NCI-H1417 (cell line): ENCODE data around the gene UAP1L1.
"Not testable (repeated sequence)": the region's sequence is repeated elsewhere in the genome, so short reads cannot be mapped to it uniquely, and the experiment has no call there.

Experiments
- DNase-seq, 3 experiments: peaks; one replicate each; lab custom pipeline; 2025; lab: John Stamatoyannopoulos, UW

The UAP1L1 gene

GRCh38 chr9:137114220-137114612 lies 36.9 kb downstream of the UAP1L1 start:
- DNase-seq, result peak in 2 of 3 experiments; percentile 80 to 85

GRCh38 chr9:137114613-137115393 lies 37.5 kb downstream of the UAP1L1 start, which contains the start of gene DPP7:
TSS of gene DPP7 (minus strand) at chr9:137114733. CDS start at chr9:137114713, 20 bp downstream.
- peak; percentile 39 to 91 (median 80) for DNase-seq

- DNase-seq, result no peak
These were observed 38.2 kb downstream of the UAP1L1 start for GRCh38 chr9:137115394-137116026.

- DNase-seq, result no peak
These were observed 38.8 kb downstream of the UAP1L1 start for GRCh38 chr9:137116027-137116507.

GRCh38 chr9:137116728-137117127 lies 39.4 kb downstream of the UAP1L1 start:
- no peak for DNase-seq

DNA sequence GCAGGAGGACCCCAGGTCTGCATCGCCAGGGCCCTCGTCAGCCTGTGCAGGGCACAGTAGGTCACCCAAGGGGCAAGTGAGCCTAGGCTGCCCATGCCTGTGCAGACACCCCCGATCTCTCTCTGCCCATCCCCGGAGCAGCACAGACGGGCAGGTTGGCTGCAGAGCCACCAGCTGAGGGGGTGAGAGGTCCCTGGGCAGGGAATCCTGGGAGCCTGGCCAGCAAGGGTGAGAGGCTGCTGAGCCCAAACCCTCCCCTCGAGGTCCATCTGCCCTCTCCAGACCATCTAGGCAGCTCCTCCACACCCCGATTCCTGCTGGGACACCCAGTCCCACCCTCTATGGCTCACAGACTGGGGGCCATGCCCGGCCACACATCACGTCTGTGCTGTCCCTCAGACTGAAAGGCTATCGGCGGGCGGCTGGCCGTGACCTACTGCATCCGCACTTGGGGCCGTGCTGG lies 40.0 kb downstream of the UAP1L1 start:
- DNase-seq, result no peak

GRCh38 chr9:137118092-137118603 lies 40.8 kb downstream of the UAP1L1 start:
- not testable (repeated sequence) for DNase-seq

- DNase-seq, result not testable (repeated sequence)
These were observed 44.8 kb downstream of the UAP1L1 start for GRCh38 chr9:137121927-137122795.

GRCh38 chr9:137122796-137123467 lies 45.6 kb downstream of the UAP1L1 start:
- DNase-seq, result not testable (repeated sequence)

DNA sequence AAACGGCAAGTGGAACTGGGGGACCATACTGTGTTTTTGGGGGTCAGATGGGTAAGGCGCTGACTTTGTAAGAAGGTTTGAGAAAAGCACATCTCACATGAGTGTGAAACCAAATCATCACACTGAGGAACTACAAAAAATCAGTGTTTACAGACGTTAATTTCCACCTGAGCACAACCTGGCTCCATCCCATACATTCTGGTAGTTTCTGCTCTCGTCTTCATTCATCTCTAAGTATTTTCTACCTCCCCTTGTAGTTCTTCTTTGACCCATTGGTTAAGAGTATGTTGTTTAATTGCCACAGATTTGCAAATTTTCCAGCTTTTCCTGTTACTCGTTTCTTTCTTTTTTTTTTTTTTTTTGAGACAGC lies 46.1 kb downstream of the UAP1L1 start:
- DNase-seq, result no peak

DNA sequence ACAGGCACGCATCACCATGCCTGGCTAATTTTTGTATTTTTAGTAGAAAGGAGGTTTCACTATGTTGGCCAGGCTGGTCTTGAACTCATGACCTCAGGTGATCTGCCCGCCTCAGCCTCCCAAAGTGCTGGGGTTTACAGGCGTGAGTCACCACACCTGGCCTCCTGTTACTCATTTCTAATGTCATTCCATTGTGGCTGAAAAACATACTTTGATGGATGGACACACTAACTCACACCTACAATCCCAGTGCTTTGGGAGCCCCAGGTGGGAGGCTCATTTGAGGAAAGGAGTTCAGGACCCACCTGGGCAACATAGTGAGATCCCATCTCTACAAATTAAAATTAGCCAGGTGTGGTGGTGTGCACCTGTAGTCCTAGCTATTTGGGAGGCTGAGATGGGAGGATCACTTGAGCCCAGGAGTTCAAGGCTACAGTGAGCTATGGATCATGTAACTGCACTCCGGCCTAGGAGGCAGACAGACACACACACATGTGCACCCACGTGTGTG lies 46.7 kb downstream of the UAP1L1 start:
- not testable (repeated sequence) for DNase-seq

DNA sequence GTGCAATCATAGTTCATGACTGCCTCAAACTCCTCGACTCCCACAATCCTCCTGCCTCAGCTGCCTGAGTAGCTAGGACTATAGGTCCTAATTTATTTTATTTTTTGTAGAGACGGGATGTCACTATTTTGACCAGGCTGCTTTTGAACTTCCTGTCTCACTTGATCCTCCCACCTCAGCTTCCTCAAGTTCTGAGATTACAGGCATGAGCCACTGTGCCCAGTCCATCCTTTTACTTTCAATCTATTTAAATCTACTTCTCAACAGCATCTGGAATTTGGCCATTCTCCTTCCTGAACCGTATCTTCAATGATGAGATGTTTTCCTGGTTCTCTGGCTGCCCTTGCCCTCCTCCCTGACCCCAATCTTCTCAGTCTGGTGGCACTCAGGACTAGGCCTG lies 49.5 kb downstream of the UAP1L1 start:
- no peak for DNase-seq

GRCh38 chr9:137127301-137128157 lies 50.2 kb downstream of the UAP1L1 start:
- DNase-seq, result no peak

DNA sequence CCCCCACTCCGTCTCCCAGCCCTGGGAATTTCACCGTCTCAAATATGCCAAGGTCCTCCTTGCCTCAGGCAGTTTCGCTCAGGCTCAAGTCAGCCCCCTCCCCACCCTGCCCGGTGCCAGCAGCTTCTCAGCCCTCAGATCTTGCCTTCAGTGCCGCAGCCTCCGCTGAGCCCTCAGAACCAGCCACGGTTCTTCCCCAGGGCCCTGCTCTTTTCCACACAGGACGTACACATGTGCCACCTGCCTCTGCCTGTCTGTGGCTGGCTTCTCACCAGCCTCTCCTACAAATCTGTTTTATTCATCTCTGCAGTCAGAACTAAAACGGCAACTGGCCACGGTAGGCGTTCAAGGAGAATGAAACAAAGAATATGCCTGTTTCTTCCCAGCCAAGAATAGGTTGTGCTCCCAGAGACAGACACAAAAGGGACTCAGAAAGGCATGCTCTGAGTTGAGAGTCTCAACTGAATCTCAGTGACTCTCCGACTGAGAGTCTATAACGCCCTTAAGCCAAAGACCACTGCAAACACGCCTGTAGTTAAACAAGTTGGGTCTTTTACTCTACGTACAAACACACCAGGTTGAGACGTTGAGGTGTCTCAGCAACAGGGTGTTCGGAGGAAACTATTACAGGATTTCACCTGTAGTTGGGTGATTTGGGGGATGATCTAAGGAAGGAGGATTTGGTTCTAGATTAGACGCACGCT lies 51.0 kb downstream of the UAP1L1 start:
- no peak for DNase-seq

DNA sequence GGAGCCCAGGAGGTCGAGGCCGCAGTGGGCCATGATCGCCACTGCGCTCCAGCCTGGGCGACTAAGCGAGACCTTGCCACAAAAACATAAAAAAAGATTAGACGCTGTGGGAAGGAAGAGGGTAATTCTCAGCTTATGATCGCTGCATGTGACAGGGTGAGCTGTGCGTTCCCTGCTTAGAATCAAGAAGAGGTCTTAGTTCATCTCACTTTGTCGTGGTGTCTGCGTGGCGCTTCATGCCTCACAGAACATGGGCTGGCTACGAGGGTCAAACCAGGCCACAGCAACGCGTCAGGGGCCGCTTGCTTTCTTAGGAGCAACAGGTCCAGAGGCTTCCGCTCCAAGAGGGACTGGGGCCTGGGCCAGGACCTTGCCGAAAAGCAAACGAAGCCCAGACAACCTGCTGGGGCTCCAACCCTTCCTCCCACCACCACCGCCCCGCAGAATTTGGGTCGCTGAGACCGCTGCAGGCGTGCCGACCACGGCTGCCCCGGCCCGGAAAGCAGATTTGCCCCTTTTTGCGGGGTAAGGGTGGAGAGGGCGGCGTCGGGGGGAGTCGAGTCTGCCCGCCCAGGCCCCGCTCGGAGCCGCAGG lies 51.6 kb downstream of the UAP1L1 start:
- peak in 1 of 3 experiments; percentile 33 for DNase-seq

DNA sequence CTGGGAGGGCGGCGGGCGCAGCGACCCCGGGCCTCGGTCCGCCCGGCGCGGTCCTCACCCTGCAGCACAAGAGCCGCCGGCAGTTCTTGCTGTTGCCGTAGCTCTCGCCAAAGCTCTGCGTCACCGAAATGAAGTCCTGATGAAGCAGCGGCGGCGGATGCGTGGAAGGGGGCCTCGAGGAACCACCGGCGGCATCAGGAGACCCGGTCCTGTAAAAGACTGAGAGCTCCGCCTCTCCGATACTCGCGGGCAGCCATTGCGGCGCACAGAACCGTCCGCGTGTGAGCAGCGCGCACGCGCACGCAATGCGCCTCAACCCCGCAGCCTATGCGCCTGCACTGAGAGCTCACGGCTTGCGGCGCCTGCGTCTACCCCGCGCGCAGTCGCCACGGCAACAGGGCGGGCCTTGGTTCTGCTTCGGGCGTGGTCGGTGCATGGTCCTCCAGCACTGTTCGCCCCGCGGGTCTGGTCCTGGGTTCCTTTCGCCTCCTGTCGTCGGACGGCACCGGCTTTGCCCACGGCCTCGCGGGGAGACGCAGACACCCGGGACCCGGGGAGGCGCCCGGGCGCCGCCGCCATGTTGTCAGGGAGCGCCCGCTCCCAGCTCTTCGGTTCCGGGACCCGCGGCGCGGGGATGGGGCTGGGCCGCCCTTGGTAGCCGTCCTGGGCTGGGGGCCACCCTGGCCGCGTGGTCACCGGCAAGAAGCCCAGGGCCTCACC lies 52.3 kb downstream of the UAP1L1 start:
- DNase-seq, result peak; percentile 78 to 96 (median 96)

GRCh38 chr9:137130176-137130755 lies 52.9 kb downstream of the UAP1L1 start:
- DNase-seq, result peak in 1 of 3 experiments; percentile 65
